ENCODE measurements around the gene SPAG4.

Gene SPAG4

GRCh38 chr20:35641743-35642142 lies 26.1 kb downstream of the SPAG4 start:
- TF ChIP-seq EGR1 (IDR thresholded peaks at IDR 0.05) (no peak), TAF1 (IDR thresholded peaks at IDR 0.05; ENCODE audit: low read depth) (no peak), REST (IDR thresholded peaks at IDR 0.05; ENCODE audit: low read depth) (no peak), USF1 (IDR thresholded peaks at IDR 0.05) (no peak), ZBTB7A (IDR thresholded peaks at IDR 0.05; ENCODE audit: low read depth) (no peak), TCF12 (IDR thresholded peaks at IDR 0.05; ENCODE audit: low read depth) (no peak), TEAD4 (IDR thresholded peaks at IDR 0.05) (no peak), CREB1 (IDR thresholded peaks at IDR 0.05; ENCODE audit: low read depth) (no peak), NFIC (IDR thresholded peaks at IDR 0.05) (no peak), YY1 (IDR thresholded peaks at IDR 0.05; ENCODE audit: low read depth) (no peak), EP300 (IDR thresholded peaks at IDR 0.05; ENCODE audit: borderline replicate concordance) (no peak), CEBPB (IDR thresholded peaks at IDR 0.05) (no peak), RAD21 (IDR thresholded peaks at IDR 0.05; ENCODE audit: low read depth) (no peak), FOXM1 (IDR thresholded peaks at IDR 0.05; ENCODE audit: borderline replicate concordance, low read depth) (no peak), MAX (IDR thresholded peaks at IDR 0.05) (no peak)

- no peak for TF ChIP-seq RAD21 (IDR thresholded peaks at IDR 0.05; ENCODE audit: low read depth)
- no peak for TF ChIP-seq USF1 (IDR thresholded peaks at IDR 0.05)
- no peak for TF ChIP-seq TAF1 (IDR thresholded peaks at IDR 0.05; ENCODE audit: low read depth)
- no peak for TF ChIP-seq TCF12 (IDR thresholded peaks at IDR 0.05; ENCODE audit: low read depth)
- TF ChIP-seq ZBTB7A (IDR thresholded peaks at IDR 0.05; ENCODE audit: low read depth), result no peak
- TF ChIP-seq NFIC (IDR thresholded peaks at IDR 0.05), result no peak
- no peak for TF ChIP-seq REST (IDR thresholded peaks at IDR 0.05; ENCODE audit: low read depth)
- TF ChIP-seq EP300 (IDR thresholded peaks at IDR 0.05; ENCODE audit: borderline replicate concordance), result no peak
- TF ChIP-seq YY1 (IDR thresholded peaks at IDR 0.05; ENCODE audit: low read depth), result no peak
- TF ChIP-seq EGR1 (IDR thresholded peaks at IDR 0.05), result no peak
- no peak for TF ChIP-seq TEAD4 (IDR thresholded peaks at IDR 0.05)
- no peak for TF ChIP-seq FOXM1 (IDR thresholded peaks at IDR 0.05; ENCODE audit: borderline replicate concordance, low read depth)
- no peak for TF ChIP-seq MAX (IDR thresholded peaks at IDR 0.05)
These were observed 27.4 kb downstream of the SPAG4 start for GRCh38 chr20:35643045-35643444.

- TF ChIP-seq YY1 (IDR thresholded peaks at IDR 0.05; ENCODE audit: low read depth) (no peak), ZBTB7A (IDR thresholded peaks at IDR 0.05; ENCODE audit: low read depth) (no peak), TEAD4 (IDR thresholded peaks at IDR 0.05) (no peak), USF1 (IDR thresholded peaks at IDR 0.05) (no peak), FOXM1 (IDR thresholded peaks at IDR 0.05; ENCODE audit: borderline replicate concordance, low read depth) (no peak), CEBPB (IDR thresholded peaks at IDR 0.05) (no peak), EP300 (IDR thresholded peaks at IDR 0.05; ENCODE audit: borderline replicate concordance) (no peak), TAF1 (IDR thresholded peaks at IDR 0.05; ENCODE audit: low read depth) (no peak), EGR1 (IDR thresholded peaks at IDR 0.05) (no peak), RAD21 (IDR thresholded peaks at IDR 0.05; ENCODE audit: low read depth) (no peak), TCF12 (IDR thresholded peaks at IDR 0.05; ENCODE audit: low read depth) (no peak), CREB1 (IDR thresholded peaks at IDR 0.05; ENCODE audit: low read depth) (no peak)
These were observed 29.2 kb downstream of the SPAG4 start for GRCh38 chr20:35644806-35645205.

- no peak for TF ChIP-seq CREB1 (IDR thresholded peaks at IDR 0.05; ENCODE audit: low read depth)
- TF ChIP-seq TEAD4 (IDR thresholded peaks at IDR 0.05), result no peak
- no peak for TF ChIP-seq NFIC (IDR thresholded peaks at IDR 0.05)
- TF ChIP-seq ZBTB7A (IDR thresholded peaks at IDR 0.05; ENCODE audit: low read depth), result no peak
- no peak for TF ChIP-seq EP300 (IDR thresholded peaks at IDR 0.05; ENCODE audit: borderline replicate concordance)
- TF ChIP-seq REST (IDR thresholded peaks at IDR 0.05; ENCODE audit: low read depth), result no peak
- TF ChIP-seq CEBPB (IDR thresholded peaks at IDR 0.05), result no peak
- no peak for TF ChIP-seq YY1 (IDR thresholded peaks at IDR 0.05; ENCODE audit: low read depth)
- no peak for TF ChIP-seq MAX (IDR thresholded peaks at IDR 0.05)
- TF ChIP-seq USF1 (IDR thresholded peaks at IDR 0.05), result no peak
- no peak for TF ChIP-seq FOXM1 (IDR thresholded peaks at IDR 0.05; ENCODE audit: borderline replicate concordance, low read depth)
- TF ChIP-seq TCF12 (IDR thresholded peaks at IDR 0.05; ENCODE audit: low read depth), result no peak
- no peak for TF ChIP-seq EGR1 (IDR thresholded peaks at IDR 0.05)
These were observed 33.2 kb downstream of the SPAG4 start for GRCh38 chr20:35648836-35649235.

Data from Ishikawa (cell line).